Testis (tissue), 3 donors: Measurements from ENCODE around the gene SH3BGRL2. TPM values are rescaled to one million over a fixed set of nuclear protein-coding genes. Genes with fewer than 3 reads are reported as not detected.

ENCODE experiments used
- DNase-seq: peaks from one replicate; pipeline ENCODE4 v3.0.0-alpha.2; 2019
- H3K27ac ChIP-seq, 2 donors: fragments of 200-600 bp; sonication (generic); one replicate each; pipeline ENCODE4 v1.5.1; 2019
- H3K27me3 ChIP-seq: fragments of 200-600 bp; sonication (generic); one replicate; pipeline ENCODE4 v1.5.1; 2019
- H3K36me3 ChIP-seq: fragments of 200-600 bp; sonication (generic); one replicate; pipeline ENCODE4 v1.5.1; 2017; ENCODE audit warnings: low read depth; ENCODE audit errors: missing control alignments
- H3K4me1 ChIP-seq: fragments of 200-600 bp; sonication (generic); one replicate; pipeline ENCODE4 v1.5.1; 2019
- H3K4me3 ChIP-seq, 2 donors: fragments of 200-600 bp; sonication (generic); one replicate each; pipeline ENCODE4 v1.5.1; 2017 to 2019
- H3K9me3 ChIP-seq: fragments of 200-600 bp; sonication (generic); one replicate; pipeline ENCODE4 v1.5.1; 2017
- POLR2A ChIP-seq: fragments of 450-650 bp; IDR thresholded peaks from one replicate; pipeline ENCODE4 v1.6.1; 2017; ENCODE audit warnings: antibody characterized with exemption, mild to moderate bottlenecking, moderate library complexity
- WGBS, 2 donors: methylation state at CpG; one replicate each; pipeline ENCODE4 v1.1.5; 2018; 5-methylcytosine and 5-hydroxymethylcytosine counted together
- intact Hi-C: fragments of 100-400 bp; cut with DNase I; formaldehyde crosslinking; loops from one replicate; pipeline ENCODE4 v1.15.1; 2023; ENCODE audit warnings: low total_unique reads
- polyA plus RNA-seq: library from polyadenylated mRNA; stranded (reverse); fragments of 350-450 nt; fragmentation: Illumina TruSeq; extraction: RNeasy Lipid Tissue Mini Kit (QIAGEN cat#74804); gene quantifications from one replicate; pipeline ENCODE4 v1.2.3, GENCODE V29; 2014; ENCODE audit warnings: low read depth, low replicate concordance; ENCODE audit not compliant: insufficient read depth
- total RNA-seq, 2 donors: library from RNA; depleted of rRNA; stranded (reverse); fragments of >200 nt; gene quantifications; one replicate each; pipeline ENCODE4 v1.2.3, GENCODE V29; 2016
- TF ChIP-seq, protein P1 (sequence below), 3 experiments: fragments of 450-650 bp in 2 of 3; fragments of 200-600 bp in 1 of 3; sonication (generic) in 1 of 3; IDR thresholded peaks; one replicate each; pipeline ENCODE4 v1.5.1; 2016 to 2019; ENCODE audit warnings: antibody characterized with exemption in 3 of 3, mild to moderate bottlenecking in 2 of 3, moderate library complexity in 1 of 3

SH3BGRL2 gene
- total and polyA plus RNA-seq, 3 donors from 2014 or later: 5.5 to 9.8 (median 6.3) TPM

DNA sequence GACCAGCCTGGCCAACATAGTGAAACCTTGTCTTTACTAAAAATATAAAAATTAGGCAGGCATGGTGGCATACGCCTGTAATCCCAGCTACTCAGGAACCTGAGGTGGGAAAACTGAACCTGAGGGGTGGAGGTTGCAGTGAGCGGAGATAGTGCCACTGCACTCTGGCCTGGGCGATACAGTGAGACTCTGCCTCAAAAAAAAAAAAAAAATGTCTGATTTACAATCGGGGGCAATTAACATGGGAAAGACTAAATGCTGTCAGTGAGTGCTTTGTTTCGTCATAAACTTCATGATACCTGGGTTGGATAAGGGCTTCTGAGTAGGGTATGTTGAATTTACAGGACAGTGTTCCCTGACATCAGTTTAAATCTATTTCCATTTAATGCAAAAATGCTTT lies 8.0 kb upstream of the SH3BGRL2 start:
- intact Hi-C loops: no loop called here
- no peaks in the 10 kb centered on the region for H3K4me1 ChIP-seq
- no peak for DNase-seq
- H3K4me3 ChIP-seq: no peak overlapping the region
- H3K27ac ChIP-seq: no peak overlapping the region
- no peaks in the 10 kb centered on the region for H3K27me3 ChIP-seq
- TF ChIP-seq, protein P1, sequence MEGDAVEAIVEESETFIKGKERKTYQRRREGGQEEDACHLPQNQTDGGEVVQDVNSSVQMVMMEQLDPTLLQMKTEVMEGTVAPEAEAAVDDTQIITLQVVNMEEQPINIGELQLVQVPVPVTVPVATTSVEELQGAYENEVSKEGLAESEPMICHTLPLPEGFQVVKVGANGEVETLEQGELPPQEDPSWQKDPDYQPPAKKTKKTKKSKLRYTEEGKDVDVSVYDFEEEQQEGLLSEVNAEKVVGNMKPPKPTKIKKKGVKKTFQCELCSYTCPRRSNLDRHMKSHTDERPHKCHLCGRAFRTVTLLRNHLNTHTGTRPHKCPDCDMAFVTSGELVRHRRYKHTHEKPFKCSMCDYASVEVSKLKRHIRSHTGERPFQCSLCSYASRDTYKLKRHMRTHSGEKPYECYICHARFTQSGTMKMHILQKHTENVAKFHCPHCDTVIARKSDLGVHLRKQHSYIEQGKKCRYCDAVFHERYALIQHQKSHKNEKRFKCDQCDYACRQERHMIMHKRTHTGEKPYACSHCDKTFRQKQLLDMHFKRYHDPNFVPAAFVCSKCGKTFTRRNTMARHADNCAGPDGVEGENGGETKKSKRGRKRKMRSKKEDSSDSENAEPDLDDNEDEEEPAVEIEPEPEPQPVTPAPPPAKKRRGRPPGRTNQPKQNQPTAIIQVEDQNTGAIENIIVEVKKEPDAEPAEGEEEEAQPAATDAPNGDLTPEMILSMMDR (IDR thresholded peaks at IDR 0.05): no peak
- TF ChIP-seq POLR2A: no peak
- no peaks in the 10 kb centered on the region for H3K36me3 ChIP-seq
- no peaks in the 10 kb centered on the region for H3K9me3 ChIP-seq
- WGBS, 2 donors: 92 to 95% methylated on average over 5 of the region's 5 CpGs

DNA sequence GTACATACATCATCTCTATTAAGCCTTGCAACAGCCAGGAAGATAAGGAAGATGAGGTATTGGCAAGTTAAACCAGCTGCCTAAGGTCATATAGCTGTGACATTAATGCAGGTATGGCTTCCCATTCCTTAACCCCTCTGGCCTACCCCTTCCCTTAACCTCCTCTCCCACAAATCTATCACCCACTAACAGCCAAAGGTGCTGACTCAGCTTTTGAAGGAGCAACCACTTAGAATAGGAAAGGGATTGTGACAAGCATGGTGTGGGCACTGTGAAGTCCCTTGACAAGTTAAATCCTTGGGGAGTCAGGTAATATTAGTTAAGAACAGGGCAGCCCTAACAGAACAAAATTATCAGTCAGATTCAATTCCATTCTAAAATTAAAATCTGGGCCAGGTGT lies 5.4 kb upstream of the SH3BGRL2 start:
- no peak for TF ChIP-seq POLR2A
- TF ChIP-seq, protein P1 (IDR thresholded peaks at IDR 0.05): no peak
- Histone ChIP-seq H3K4me1 (no peaks in the 10 kb centered on the region), H3K27me3 (no peaks in the 10 kb centered on the region), H3K4me3 (no peak overlapping the region), H3K9me3 (no peaks in the 10 kb centered on the region), H3K36me3 (no peaks in the 10 kb centered on the region), H3K27ac (no peak overlapping the region)
- intact Hi-C loops: no loop called here
- no peak for DNase-seq

DNA sequence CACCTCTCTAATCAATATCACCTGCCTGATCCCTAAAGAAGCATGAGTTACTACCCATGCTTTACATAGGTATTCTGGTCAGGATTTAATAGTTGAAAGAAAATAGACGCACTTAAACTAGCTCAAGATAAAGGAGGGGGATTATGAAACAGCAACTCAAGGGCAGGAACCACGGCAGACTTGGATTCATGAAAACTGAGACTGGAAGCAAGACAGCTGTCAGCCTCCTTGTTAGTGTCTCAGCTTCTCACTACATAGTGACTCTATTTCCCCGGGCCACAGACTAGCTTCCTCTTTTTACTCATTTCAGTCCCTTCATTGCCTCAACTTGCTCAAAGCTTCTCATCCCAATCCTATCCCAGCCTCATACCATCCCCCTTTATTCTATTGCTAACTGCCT lies 4.3 kb upstream of the SH3BGRL2 start:
- H3K36me3 ChIP-seq: no peaks in the 10 kb centered on the region
- H3K9me3 ChIP-seq: no peaks in the 10 kb centered on the region
- H3K4me3 ChIP-seq: no peak overlapping the region
- H3K27me3 ChIP-seq: no peaks in the 10 kb centered on the region
- TF ChIP-seq, protein P1 (IDR thresholded peaks at IDR 0.05): no peak
- TF ChIP-seq POLR2A: no peak
- 85 to 95% methylated on average over 3 of the region's 3 CpGs for WGBS, 2 donors
- intact Hi-C loops: no loop called here
- H3K4me1 ChIP-seq: no peaks in the 10 kb centered on the region
- DNase-seq: no peak
- H3K27ac ChIP-seq: no peak overlapping the region

DNA sequence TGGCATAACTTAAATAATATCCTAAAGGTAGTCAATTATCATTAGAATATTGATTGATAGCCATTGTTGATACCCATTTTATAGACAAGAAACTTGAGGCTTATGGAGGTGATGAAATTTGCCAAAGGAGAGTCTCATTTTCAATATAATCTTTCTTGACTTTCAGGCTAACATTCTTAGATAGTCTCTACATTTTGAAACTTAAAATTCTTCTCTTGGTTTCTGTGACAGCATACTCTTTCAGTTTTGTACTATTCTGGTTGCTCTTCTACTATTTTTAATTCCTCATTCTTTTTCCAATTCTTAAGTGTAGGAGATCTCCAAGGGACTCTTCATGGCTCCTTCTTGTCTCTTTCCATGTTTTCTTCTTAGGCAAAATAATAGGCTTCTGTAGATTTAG lies 3.7 kb upstream of the SH3BGRL2 start:
- no peaks in the 10 kb centered on the region for H3K9me3 ChIP-seq
- no peak overlapping the region for H3K4me3 ChIP-seq
- H3K27me3 ChIP-seq: no peaks in the 10 kb centered on the region
- H3K4me1 ChIP-seq: no peaks in the 10 kb centered on the region
- no peak overlapping the region for H3K27ac ChIP-seq
- intact Hi-C loops: no loop called here
- TF ChIP-seq POLR2A: no peak
- TF ChIP-seq, protein P1 (IDR thresholded peaks at IDR 0.05): no peak
- H3K36me3 ChIP-seq: no peaks in the 10 kb centered on the region
- DNase-seq: no peak

DNA sequence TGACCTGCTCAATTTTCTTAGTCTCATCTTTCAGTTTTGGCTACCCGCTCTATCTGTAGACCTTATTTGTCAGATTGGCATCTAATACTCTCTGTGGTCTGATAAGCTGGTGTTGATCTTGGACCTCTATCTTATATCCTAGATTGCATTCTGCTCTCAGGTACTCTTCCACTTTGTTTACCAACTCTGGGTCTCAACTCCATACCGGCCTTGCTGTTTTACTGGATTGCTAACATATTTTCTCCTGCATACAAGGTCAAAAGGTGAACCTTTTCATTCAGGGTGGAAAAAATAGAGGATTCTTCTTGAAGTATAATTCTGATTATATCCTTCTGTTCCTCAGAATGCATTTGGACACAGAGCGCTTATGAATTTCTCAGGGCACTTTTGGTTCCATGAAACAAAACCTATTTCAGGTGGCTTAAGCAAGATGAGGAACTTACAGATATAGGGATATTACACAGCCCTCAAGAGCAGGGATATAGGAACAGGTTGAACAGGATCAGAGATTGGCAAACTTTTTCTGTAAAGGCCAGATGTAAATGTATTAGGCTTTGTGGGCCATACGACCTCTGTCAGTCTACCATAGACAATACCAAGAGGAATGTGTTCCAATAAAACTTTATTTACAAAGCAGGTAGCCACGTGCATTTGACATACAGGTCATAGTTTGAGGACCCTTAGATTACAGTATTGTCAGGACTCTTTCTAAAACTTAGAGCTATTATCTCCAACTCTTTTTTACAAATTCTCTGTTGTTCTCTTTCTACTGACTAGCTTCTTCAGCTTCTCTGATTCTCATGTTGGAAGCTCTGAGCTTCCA lies 2.5 kb upstream of the SH3BGRL2 start:
- no peak for DNase-seq
- no peak overlapping the region for H3K27ac ChIP-seq
- 84 to 92% methylated on average over 5 of the region's 5 CpGs for WGBS, 2 donors
- no peaks in the 10 kb centered on the region for H3K27me3 ChIP-seq
- TF ChIP-seq POLR2A: no peak
- TF ChIP-seq, protein P1 (IDR thresholded peaks at IDR 0.05): no peak
- H3K36me3 ChIP-seq: no peaks in the 10 kb centered on the region
- no peaks in the 10 kb centered on the region for H3K9me3 ChIP-seq
- intact Hi-C loops: no loop called here
- H3K4me1 ChIP-seq: no peaks in the 10 kb centered on the region
- no peak overlapping the region for H3K4me3 ChIP-seq
